HepG2 (cell line): ENCODE results near the gene STUB1. TPM values are rescaled to one million over a fixed set of nuclear protein-coding genes. Genes with fewer than 3 reads are reported as not detected.

Source experiments
- ATAC-seq: fragments of 200-7000 bp; cut with Tn5 transposase; 3 replicates; pipeline ENCODE4 v1.9.1; 2020; ENCODE audit warnings: mild to moderate bottlenecking, moderate library complexity
- BruUV-seq: library from RNA; stranded (reverse); fragments of 400-500 nt; replicated peaks from 2 replicates; lab custom pipeline; 2021; lab: Mats Ljungman, UMichigan
- CTCF ChIA-PET: fragments of 300-600 bp; formaldehyde crosslinking; extraction: SDS; loops from one replicate; lab custom pipeline; 2021; ENCODE audit warnings: low total read pairs, inconsistent platforms, low intra/inter-chr PET ratio; lab: Yijun Ruan, JAX
- POLR2A ChIA-PET: fragments of 350-600 bp; sonication (Branson Sonifier 250); formaldehyde crosslinking; loops from one replicate; lab custom pipeline; 2020; ENCODE audit warnings: antibody characterized with exemption, inconsistent platforms; lab: Yijun Ruan, JAX
- DNase-seq: peaks from one replicate; pipeline ENCODE4 v3.0.0-alpha.2; 2015; ENCODE audit warnings: low spot score
- FAIRE-seq: peaks from 3 replicates; lab custom pipeline; 2011; peaks lifted over from hg19 to GRCh38; lab: Jason Lieb, UNC
- H2AFZ ChIP-seq: one replicate; pipeline ENCODE4 v1.6.1; 2011; ENCODE audit warnings: low read length, inconsistent platforms
- H3K27ac ChIP-seq: fragments of 300-600 bp; 3 replicates; pipeline ENCODE4 v1.8.0; 2011; ENCODE audit warnings: mixed run types, mild to moderate bottlenecking, mixed read lengths, low read length, inconsistent platforms; ENCODE audit not compliant: insufficient read depth; ENCODE audit errors: extremely low read length
- H3K27me3 ChIP-seq, 2 experiments: fragments of 200-600 bp in 1 of 2; 2 replicates in 1 of 2; 3 replicates in 1 of 2; pipeline versions ENCODE4 v1.6.0 to v1.8.0; 2011; ENCODE audit warnings: low read length in 2 of 2, mild to moderate bottlenecking in 2 of 2, moderate library complexity in 2 of 2, inconsistent platforms in 1 of 2; ENCODE audit not compliant: insufficient read depth in 2 of 2, control insufficient read depth in 1 of 2
- H3K36me3 ChIP-seq, 2 experiments: fragments of 200-600 bp in 1 of 2; replicated peaks in 1 of 2; 2 replicates in 1 of 2; 3 replicates in 1 of 2; pipeline versions ENCODE4 v1.5.1 to v1.8.0; 2011; ENCODE audit warnings: low read length in 2 of 2, inconsistent platforms in 1 of 2; ENCODE audit not compliant: insufficient read depth in 2 of 2, control insufficient read depth in 1 of 2
- H3K4me1 ChIP-seq: 2 replicates; pipeline ENCODE4 v1.5.1; 2012; ENCODE audit warnings: low read length, inconsistent platforms; ENCODE audit not compliant: insufficient read depth
- H3K4me2 ChIP-seq: 2 replicates; pipeline ENCODE4 v1.6.0; 2011; ENCODE audit warnings: low read depth, low read length, inconsistent platforms
- H3K4me3 ChIP-seq, 3 experiments: fragments of 200-600 bp in 1 of 3; sonication (generic), shearing (Covaris generic) in 1 of 3; replicated peaks in 1 of 3; 2 replicates each; pipeline ENCODE4 v1.5.1; 2011 to 2016; ENCODE audit warnings: low read length in 3 of 3, inconsistent platforms in 2 of 3, low read depth in 2 of 3, mild to moderate bottlenecking in 2 of 3, control low read depth in 1 of 3, mixed read lengths in 1 of 3; ENCODE audit not compliant: insufficient read depth in 1 of 3
- H3K79me2 ChIP-seq: one replicate; pipeline ENCODE4 v1.6.1; 2011; ENCODE audit warnings: low read length, inconsistent platforms; ENCODE audit not compliant: insufficient read depth
- H3K9ac ChIP-seq: 2 replicates; pipeline ENCODE4 v1.6.0; 2011; ENCODE audit warnings: mild to moderate bottlenecking, low read depth, low read length, inconsistent platforms; ENCODE audit not compliant: insufficient read depth
- H3K9me3 ChIP-seq: 2 replicates; pipeline ENCODE4 v1.5.1; 2012; ENCODE audit warnings: mild to moderate bottlenecking, low read length
- H4K20me1 ChIP-seq: 2 replicates; pipeline ENCODE4 v1.6.0; 2011; ENCODE audit warnings: inconsistent platforms, mild to moderate bottlenecking, low read length, moderate library complexity; ENCODE audit not compliant: insufficient read depth
- FOXA1 ChIP-seq, 2 experiments: fragments of 450-650 bp in 1 of 2; sonication (generic) in 1 of 2; formaldehyde crosslinking in 1 of 2; IDR thresholded peaks; 2 replicates each; pipeline versions ENCODE4 v1.4.0 to v1.6.1; 2016 to 2020; ENCODE audit warnings: missing genetic modification reagents in 1 of 2
- IKZF1 ChIP-seq: fragments of 450-650 bp; IDR thresholded peaks from 2 replicates; pipeline ENCODE4 v1.7.1; 2016
- NFAT5 ChIP-seq: sonication (generic); formaldehyde crosslinking; IDR thresholded peaks from 2 replicates; pipeline ENCODE4 v1.4.0; 2020; ENCODE audit warnings: missing genetic modification reagents
- RELA ChIP-seq: sonication (generic); formaldehyde crosslinking; IDR thresholded peaks from 2 replicates; pipeline ENCODE4 v1.4.0; 2020; ENCODE audit warnings: missing genetic modification reagents
- TRIM22 ChIP-seq: fragments of 450-650 bp; IDR thresholded peaks from 2 replicates; pipeline ENCODE4 v1.6.1; 2017
- TRIM24 ChIP-seq: sonication (generic); formaldehyde crosslinking; IDR thresholded peaks from 2 replicates; pipeline ENCODE4 v1.8.0; 2022; ENCODE audit warnings: mild to moderate bottlenecking, missing genetic modification reagents
- ZNF343 ChIP-seq: sonication (generic); formaldehyde crosslinking; IDR thresholded peaks from 2 replicates; pipeline ENCODE4 v1.4.0; 2020; ENCODE audit warnings: mild to moderate bottlenecking, missing genetic modification reagents
- ZNF431 ChIP-seq: sonication (generic); formaldehyde crosslinking; IDR thresholded peaks from 2 replicates; pipeline ENCODE4 v1.9.0; 2022; ENCODE audit warnings: missing genetic modification reagents, low read depth, mild to moderate bottlenecking, borderline replicate concordance
- ZNF547 ChIP-seq: sonication (generic); formaldehyde crosslinking; IDR thresholded peaks from 2 replicates; pipeline ENCODE4 v1.5.1; 2020; ENCODE audit warnings: mild to moderate bottlenecking, missing genetic modification reagents
- ZNF710 ChIP-seq: sonication (generic); formaldehyde crosslinking; IDR thresholded peaks from 2 replicates; pipeline ENCODE4 v1.5.0; 2020; ENCODE audit warnings: mild to moderate bottlenecking, missing genetic modification reagents, borderline replicate concordance
- WGBS: methylation state at CpG from one replicate; pipeline ENCODE4 v1.1.6; 2017; ENCODE audit warnings: low lambda C conversion rate; 5-methylcytosine and 5-hydroxymethylcytosine counted together
- in situ Hi-C: cut with HindIII; loops from 2 replicates; pipeline ENCODE4 v1.10.0; 2017; ENCODE audit warnings: low pct_unique_long_range_greater_than_20kb; ENCODE audit not compliant: extremely low pct_ligation_motif_present
- intact Hi-C: fragments of 100-400 bp; cut with micrococcal nuclease; formaldehyde crosslinking; loops from one replicate; pipeline ENCODE4 v1.10.0; 2022; ENCODE audit not compliant: unreplicated experiment
- polyA plus RNA-seq, 8 experiments: library from polyadenylated mRNA; depleted of rRNA in 3 of 8; stranded (reverse) in 7 of 8; unstranded in 1 of 8; fragments of >200 nt; fragmentation: Illumina TruSeq in 4 of 8; extraction: Trizol in 4 of 8; gene quantifications; 2 replicates each; pipeline versions ENCODE4 v1.2.1 to v1.2.3, GENCODE V29; 2011 to 2016; ENCODE audit warnings: low read depth in 4 of 8, missing spikeins in 1 of 8, mixed read lengths in 1 of 8; ENCODE audit not compliant: insufficient read depth in 1 of 8
- total RNA-seq, 5 experiments: library from RNA; depleted of rRNA; stranded (reverse); fragments of >200 nt; fragmentation: Illumina TruSeq; extraction: Trizol; gene quantifications; 2 replicates each; pipeline ENCODE4 v1.2.3, GENCODE V29; 2016; ENCODE audit warnings: low read depth in 1 of 5
- TF ChIP-seq, protein P1 (sequence below): sonication (generic); formaldehyde crosslinking; IDR thresholded peaks from 2 replicates; pipeline ENCODE4 v1.5.1; 2020; ENCODE audit warnings: missing genetic modification reagents, mild to moderate bottlenecking, borderline replicate concordance

Gene STUB1
- total and polyA plus RNA-seq, 2 of the 13 experiments (the other 11 are each of a cell fraction or from before 2014, with no cell fraction given), result 52.9 to 78.2 TPM

DNA sequence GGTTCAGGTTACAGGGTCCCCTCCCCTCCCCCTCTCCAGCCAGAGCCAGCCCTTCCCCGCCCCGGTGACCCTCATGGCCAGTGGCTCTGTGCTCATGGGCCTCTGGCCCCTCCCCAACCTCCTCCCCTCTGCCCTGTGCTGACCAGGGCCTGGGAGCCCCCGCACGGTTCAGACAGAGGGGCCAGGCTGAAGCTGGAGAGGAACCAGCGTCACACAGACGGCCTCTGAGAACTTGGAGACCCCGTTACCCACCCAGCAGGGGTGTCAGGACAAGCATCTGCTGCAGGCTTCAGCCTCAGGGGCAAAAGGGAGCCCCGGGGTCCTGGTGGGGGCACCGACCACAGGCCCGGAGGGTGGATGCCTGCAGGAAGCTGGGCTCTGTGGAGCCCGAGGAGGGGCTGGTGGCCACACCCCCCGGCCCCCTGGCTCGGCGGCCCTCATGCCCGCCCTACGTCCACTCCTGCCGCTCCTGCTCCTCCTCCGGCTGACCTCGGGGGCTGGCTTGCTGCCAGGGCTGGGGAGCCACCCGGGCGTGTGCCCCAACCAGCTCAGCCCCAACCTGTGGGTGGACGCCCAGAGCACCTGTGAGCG is 49.3 kb upstream of the STUB1 start, which contains the start of gene WFIKKN1:
WFIKKN1 (plus strand) TSS at position 171 of the 591 bp plus-strand sequence; CDS start at position 440, 269 bp downstream.
- no peak within 1 kb of the TSS for H2AFZ ChIP-seq
- ChIA-PET CTCF (no interaction called here), POLR2A (interaction anchor here (1.0 to 1.5 kb wide), 2 partner anchors 17 to 43 kb away, joined by 3 to 5 read pairs; no protein-coding TSS in a partner anchor)
- peaks cover 6% of the 10 kb centered on the region for H3K79me2 ChIP-seq
- peak; percentile 59 for DNase-seq
- FAIRE-seq, result peak; percentile 72
- H3K36me3 ChIP-seq, result peaks cover 4% of the 10 kb centered on the region in 2 experiments; a peak in 2 of 5 replicates
- no peaks in the 10 kb centered on the region for H4K20me1 ChIP-seq
- peak within 1 kb of the TSS; percentile 58 to 74 (median 63) for H3K4me3 ChIP-seq
- peak within 1 kb of the TSS; percentile 95 for H3K4me2 ChIP-seq
- H3K27ac ChIP-seq, result peak within 1 kb of the TSS; percentile 71
- ATAC-seq, result peak; percentile 74
- peak within 1 kb of the TSS; percentile 67 for H3K9ac ChIP-seq
- BruUV-seq, result no TSS peak
- no peaks in the 10 kb centered on the region for H3K9me3 ChIP-seq
- in situ Hi-C loops, result no loop called here
- intact Hi-C loops, result no loop called here
- peaks cover 31% of the 10 kb centered on the region for H3K4me1 ChIP-seq
- WGBS, result 5% methylated on average over 5 of the region's 23 CpGs
- H3K27me3 ChIP-seq, result no peaks in the 10 kb centered on the region
- no peak for TF ChIP-seq NFAT5 (CRISPR knock-in tag)
- no peak for TF ChIP-seq ZNF431 (CRISPR knock-in tag)
- no peak for TF ChIP-seq FOXA1 (IDR thresholded peaks at IDR 0.05)
- TF ChIP-seq FOXA1 (CRISPR knock-in tag; IDR thresholded peaks at IDR 0.05), result no peak
- TF ChIP-seq IKZF1, result no peak
- TF ChIP-seq ZNF343 (CRISPR knock-in tag), result no peak
- TF ChIP-seq ZNF710, result no peak; the same call in 1 of the 2 replicates
- no peak for TF ChIP-seq RELA (CRISPR knock-in tag)
- TF ChIP-seq, protein P1, sequence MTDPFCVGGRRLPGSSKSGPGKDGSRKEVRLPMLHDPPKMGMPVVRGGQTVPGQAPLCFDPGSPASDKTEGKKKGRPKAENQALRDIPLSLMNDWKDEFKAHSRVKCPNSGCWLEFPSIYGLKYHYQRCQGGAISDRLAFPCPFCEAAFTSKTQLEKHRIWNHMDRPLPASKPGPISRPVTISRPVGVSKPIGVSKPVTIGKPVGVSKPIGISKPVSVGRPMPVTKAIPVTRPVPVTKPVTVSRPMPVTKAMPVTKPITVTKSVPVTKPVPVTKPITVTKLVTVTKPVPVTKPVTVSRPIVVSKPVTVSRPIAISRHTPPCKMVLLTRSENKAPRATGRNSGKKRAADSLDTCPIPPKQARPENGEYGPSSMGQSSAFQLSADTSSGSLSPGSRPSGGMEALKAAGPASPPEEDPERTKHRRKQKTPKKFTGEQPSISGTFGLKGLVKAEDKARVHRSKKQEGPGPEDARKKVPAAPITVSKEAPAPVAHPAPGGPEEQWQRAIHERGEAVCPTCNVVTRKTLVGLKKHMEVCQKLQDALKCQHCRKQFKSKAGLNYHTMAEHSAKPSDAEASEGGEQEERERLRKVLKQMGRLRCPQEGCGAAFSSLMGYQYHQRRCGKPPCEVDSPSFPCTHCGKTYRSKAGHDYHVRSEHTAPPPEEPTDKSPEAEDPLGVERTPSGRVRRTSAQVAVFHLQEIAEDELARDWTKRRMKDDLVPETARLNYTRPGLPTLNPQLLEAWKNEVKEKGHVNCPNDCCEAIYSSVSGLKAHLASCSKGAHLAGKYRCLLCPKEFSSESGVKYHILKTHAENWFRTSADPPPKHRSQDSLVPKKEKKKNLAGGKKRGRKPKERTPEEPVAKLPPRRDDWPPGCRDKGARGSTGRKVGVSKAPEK, result no peak
- no peak for TF ChIP-seq ZNF547 (CRISPR knock-in tag)
- no peak for TF ChIP-seq TRIM24 (CRISPR knock-in tag)
- TF ChIP-seq TRIM22, result no peak
